HepG2 (cell line): ENCODE data around the gene ACSF3. TPM values are rescaled to one million over a fixed set of nuclear protein-coding genes. Genes with fewer than 3 reads are reported as not detected.

ENCODE experiments used
- ARNT2 ChIP-seq: sonication (generic); formaldehyde crosslinking; IDR thresholded peaks from 2 replicates; pipeline ENCODE4 v1.8.0; 2022; ENCODE audit warnings: mild to moderate bottlenecking, low read depth, missing genetic modification reagents, moderate library complexity
- BHLHE40 ChIP-seq: IDR thresholded peaks from 2 replicates; pipeline ENCODE4 v1.6.1; 2011; ENCODE audit warnings: low read length, improper control_type of control experiment
- CBX1 ChIP-seq: IDR thresholded peaks from one replicate; pipeline ENCODE4 v1.6.1; 2016; ENCODE audit warnings: antibody characterized with exemption, low read depth
- CHD4 ChIP-seq: fragments of 200-600 bp; sonication (generic); IDR thresholded peaks from 2 replicates; pipeline ENCODE4 v1.7.0; 2017; ENCODE audit warnings: mild to moderate bottlenecking, low read length, borderline replicate concordance
- FOXM1 ChIP-seq: sonication (generic); formaldehyde crosslinking; IDR thresholded peaks from 2 replicates; pipeline ENCODE4 v1.5.0; 2020; ENCODE audit warnings: missing genetic modification reagents
- FOXO1 ChIP-seq: sonication (generic); formaldehyde crosslinking; IDR thresholded peaks from 2 replicates; pipeline ENCODE4 v1.4.0; 2020; ENCODE audit warnings: missing genetic modification reagents
- HNRNPUL1 ChIP-seq: fragments of 200-400 bp; formaldehyde crosslinking; IDR thresholded peaks from 2 replicates; pipeline ENCODE4 v1.6.1; 2017; ENCODE audit warnings: low read depth, mild to moderate bottlenecking, low read length, moderate library complexity
- MIXL1 ChIP-seq: IDR thresholded peaks from 2 replicates; pipeline ENCODE4 v1.6.1; 2016
- MYC ChIP-seq: sonication (generic); formaldehyde crosslinking; IDR thresholded peaks from 2 replicates; pipeline ENCODE4 v1.9.0; 2021; ENCODE audit warnings: missing genetic modification reagents, borderline replicate concordance
- MZF1 ChIP-seq: sonication (generic); formaldehyde crosslinking; IDR thresholded peaks from 2 replicates; pipeline ENCODE4 v1.8.1; 2023; ENCODE audit warnings: mild to moderate bottlenecking, missing genetic modification reagents, borderline replicate concordance
- NR2C2 ChIP-seq: sonication (generic); formaldehyde crosslinking; IDR thresholded peaks from 2 replicates; pipeline ENCODE4 v1.4.0; 2020; ENCODE audit warnings: missing genetic modification reagents, mild to moderate bottlenecking, moderate library complexity, borderline replicate concordance
- RBM22 ChIP-seq: fragments of 200-400 bp; formaldehyde crosslinking; optimal IDR thresholded peaks from 2 replicates; pipeline ENCODE3; 2017; ENCODE audit warnings: mild to moderate bottlenecking, low read length, moderate library complexity
- TEAD2 ChIP-seq: sonication (generic); formaldehyde crosslinking; IDR thresholded peaks from 2 replicates; pipeline ENCODE4 v1.9.0; 2021; ENCODE audit warnings: missing genetic modification reagents
- WIZ ChIP-seq: sonication (generic); formaldehyde crosslinking; IDR thresholded peaks from 2 replicates; pipeline ENCODE4 v1.5.1; 2020; ENCODE audit warnings: mild to moderate bottlenecking, missing genetic modification reagents
- ZNF101 ChIP-seq: sonication (generic); formaldehyde crosslinking; IDR thresholded peaks from 2 replicates; pipeline ENCODE4 v1.4.0; 2020; ENCODE audit warnings: mild to moderate bottlenecking, low read depth, missing genetic modification reagents, borderline replicate concordance
- ZSCAN20 ChIP-seq: sonication (generic); formaldehyde crosslinking; IDR thresholded peaks from 2 replicates; pipeline ENCODE4 v1.4.0; 2020; ENCODE audit warnings: missing genetic modification reagents, mild to moderate bottlenecking, borderline replicate concordance
- polyA plus RNA-seq, 8 experiments: library from polyadenylated mRNA; depleted of rRNA in 3 of 8; stranded (reverse) in 7 of 8; unstranded in 1 of 8; fragments of >200 nt; fragmentation: Illumina TruSeq in 4 of 8; extraction: Trizol in 4 of 8; gene quantifications; 2 replicates each; pipeline versions ENCODE4 v1.2.1 to v1.2.3, GENCODE V29; 2011 to 2016; ENCODE audit warnings: low read depth in 4 of 8, missing spikeins in 1 of 8, mixed read lengths in 1 of 8; ENCODE audit not compliant: insufficient read depth in 1 of 8
- total RNA-seq, 5 experiments: library from RNA; depleted of rRNA; stranded (reverse); fragments of >200 nt; fragmentation: Illumina TruSeq; extraction: Trizol; gene quantifications; 2 replicates each; pipeline ENCODE4 v1.2.3, GENCODE V29; 2016; ENCODE audit warnings: low read depth in 1 of 5
- TF ChIP-seq, protein P1 (sequence below): sonication (generic); formaldehyde crosslinking; IDR thresholded peaks from 2 replicates; pipeline ENCODE4 v1.8.1; 2022; ENCODE audit warnings: low read depth, mild to moderate bottlenecking, missing genetic modification reagents
- TF ChIP-seq, protein P2 (sequence below), 2 experiments: fragments of 450-650 bp in 1 of 2; sonication (generic) in 1 of 2; formaldehyde crosslinking; IDR thresholded peaks; 2 replicates each; pipeline versions ENCODE4 v1.5.0 to v1.8.0; 2020 to 2022; ENCODE audit warnings: mild to moderate bottlenecking in 1 of 2, missing genetic modification reagents in 1 of 2
- TF ChIP-seq, protein P3 (sequence below): sonication (generic); formaldehyde crosslinking; IDR thresholded peaks from 2 replicates; pipeline ENCODE4 v1.4.0; 2020; ENCODE audit warnings: missing genetic modification reagents
- TF ChIP-seq, protein P4 (sequence below): sonication (generic); formaldehyde crosslinking; IDR thresholded peaks from 2 replicates; pipeline ENCODE4 v1.9.0; 2022; ENCODE audit warnings: low read depth, missing genetic modification reagents

The ACSF3 gene
- total and polyA plus RNA-seq, 2 of the 13 experiments (the other 11 are each of a cell fraction or from before 2014, with no cell fraction given), result 14.9 to 30.6 TPM

DNA sequence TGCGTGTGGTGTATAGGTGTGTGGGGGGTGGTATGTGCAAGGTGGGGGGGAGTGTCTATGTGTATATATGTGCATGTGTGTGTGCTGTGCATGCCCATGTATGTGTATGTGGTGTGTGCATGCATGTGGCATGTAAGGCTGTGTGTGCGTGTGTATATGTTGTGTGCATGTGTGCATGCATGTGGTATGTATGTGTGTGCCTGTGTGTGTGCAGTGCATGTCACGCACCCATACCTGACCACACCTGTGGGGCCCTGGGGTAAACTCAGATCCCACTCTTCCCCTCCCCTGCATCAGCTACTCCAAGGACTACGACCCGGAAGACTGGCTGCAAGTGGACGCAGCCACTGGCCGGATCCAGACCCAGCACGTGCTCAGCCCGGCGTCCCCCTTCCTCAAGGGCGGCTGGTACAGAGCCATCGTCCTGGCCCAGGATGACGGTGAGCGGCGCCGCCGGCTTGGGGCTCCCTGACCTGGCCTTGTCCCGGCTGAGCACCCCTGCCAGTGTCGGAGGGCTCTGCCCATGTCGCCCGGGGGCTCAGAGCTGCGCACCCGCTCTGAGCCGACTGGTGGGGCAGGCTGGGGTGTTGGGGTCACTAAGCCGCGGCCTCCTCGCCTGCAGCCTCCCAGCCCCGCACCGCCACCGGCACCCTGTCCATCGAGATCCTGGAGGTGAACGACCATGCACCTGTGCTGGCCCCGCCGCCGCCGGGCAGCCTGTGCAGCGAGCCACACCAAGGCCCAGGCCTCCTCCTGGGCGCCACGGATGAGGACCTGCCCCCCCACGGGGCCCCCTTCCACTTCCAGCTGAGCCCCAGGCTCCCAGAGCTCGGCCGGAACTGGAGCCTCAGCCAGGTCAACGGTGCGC is 97.6 kb downstream of the ACSF3 start (continued):
- TF ChIP-seq NR2C2 (CRISPR knock-in tag) (0 out of 2 replicates have a peak, but pooled peaks have one; percentile 25), CHD4 (peak; percentile 12; the same call in 1 of the 2 replicates), TEAD2 (no peak), MYC (CRISPR knock-in tag) (peak; percentile 96), ZSCAN20 (CRISPR knock-in tag) (no peak), ARNT2 (CRISPR knock-in tag) (0 out of 2 replicates have a peak, but pooled peaks have one; percentile 40), RBM22 (no peak), CBX1 (no peak), FOXM1 (CRISPR knock-in tag) (no peak), MIXL1 (CRISPR knock-in tag) (no peak), BHLHE40 (peak; percentile 89), WIZ (no peak), HNRNPUL1 (no peak), FOXO1 (CRISPR knock-in tag) (peak; percentile 33), MZF1 (CRISPR knock-in tag) (0 out of 2 replicates have a peak, but pooled peaks have one; percentile 15), ZNF101 (CRISPR knock-in tag) (no peak)
- TF ChIP-seq, protein P1, sequence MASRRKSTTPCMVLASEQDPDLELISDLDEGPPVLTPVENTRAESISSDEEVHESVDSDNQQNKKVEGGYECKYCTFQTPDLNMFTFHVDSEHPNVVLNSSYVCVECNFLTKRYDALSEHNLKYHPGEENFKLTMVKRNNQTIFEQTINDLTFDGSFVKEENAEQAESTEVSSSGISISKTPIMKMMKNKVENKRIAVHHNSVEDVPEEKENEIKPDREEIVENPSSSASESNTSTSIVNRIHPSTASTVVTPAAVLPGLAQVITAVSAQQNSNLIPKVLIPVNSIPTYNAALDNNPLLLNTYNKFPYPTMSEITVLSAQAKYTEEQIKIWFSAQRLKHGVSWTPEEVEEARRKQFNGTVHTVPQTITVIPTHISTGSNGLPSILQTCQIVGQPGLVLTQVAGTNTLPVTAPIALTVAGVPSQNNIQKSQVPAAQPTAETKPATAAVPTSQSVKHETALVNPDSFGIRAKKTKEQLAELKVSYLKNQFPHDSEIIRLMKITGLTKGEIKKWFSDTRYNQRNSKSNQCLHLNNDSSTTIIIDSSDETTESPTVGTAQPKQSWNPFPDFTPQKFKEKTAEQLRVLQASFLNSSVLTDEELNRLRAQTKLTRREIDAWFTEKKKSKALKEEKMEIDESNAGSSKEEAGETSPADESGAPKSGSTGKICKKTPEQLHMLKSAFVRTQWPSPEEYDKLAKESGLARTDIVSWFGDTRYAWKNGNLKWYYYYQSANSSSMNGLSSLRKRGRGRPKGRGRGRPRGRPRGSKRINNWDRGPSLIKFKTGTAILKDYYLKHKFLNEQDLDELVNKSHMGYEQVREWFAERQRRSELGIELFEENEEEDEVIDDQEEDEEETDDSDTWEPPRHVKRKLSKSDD, result no peak
- TF ChIP-seq, protein P2, sequence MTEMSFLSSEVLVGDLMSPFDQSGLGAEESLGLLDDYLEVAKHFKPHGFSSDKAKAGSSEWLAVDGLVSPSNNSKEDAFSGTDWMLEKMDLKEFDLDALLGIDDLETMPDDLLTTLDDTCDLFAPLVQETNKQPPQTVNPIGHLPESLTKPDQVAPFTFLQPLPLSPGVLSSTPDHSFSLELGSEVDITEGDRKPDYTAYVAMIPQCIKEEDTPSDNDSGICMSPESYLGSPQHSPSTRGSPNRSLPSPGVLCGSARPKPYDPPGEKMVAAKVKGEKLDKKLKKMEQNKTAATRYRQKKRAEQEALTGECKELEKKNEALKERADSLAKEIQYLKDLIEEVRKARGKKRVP (CRISPR knock-in tag; IDR thresholded peaks at IDR 0.05), result peak in 1 of 2 experiments; percentile 10; a peak in 1 of 4 replicates
- TF ChIP-seq, protein P3, sequence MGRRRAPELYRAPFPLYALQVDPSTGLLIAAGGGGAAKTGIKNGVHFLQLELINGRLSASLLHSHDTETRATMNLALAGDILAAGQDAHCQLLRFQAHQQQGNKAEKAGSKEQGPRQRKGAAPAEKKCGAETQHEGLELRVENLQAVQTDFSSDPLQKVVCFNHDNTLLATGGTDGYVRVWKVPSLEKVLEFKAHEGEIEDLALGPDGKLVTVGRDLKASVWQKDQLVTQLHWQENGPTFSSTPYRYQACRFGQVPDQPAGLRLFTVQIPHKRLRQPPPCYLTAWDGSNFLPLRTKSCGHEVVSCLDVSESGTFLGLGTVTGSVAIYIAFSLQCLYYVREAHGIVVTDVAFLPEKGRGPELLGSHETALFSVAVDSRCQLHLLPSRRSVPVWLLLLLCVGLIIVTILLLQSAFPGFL, result no peak
- TF ChIP-seq, protein P4, sequence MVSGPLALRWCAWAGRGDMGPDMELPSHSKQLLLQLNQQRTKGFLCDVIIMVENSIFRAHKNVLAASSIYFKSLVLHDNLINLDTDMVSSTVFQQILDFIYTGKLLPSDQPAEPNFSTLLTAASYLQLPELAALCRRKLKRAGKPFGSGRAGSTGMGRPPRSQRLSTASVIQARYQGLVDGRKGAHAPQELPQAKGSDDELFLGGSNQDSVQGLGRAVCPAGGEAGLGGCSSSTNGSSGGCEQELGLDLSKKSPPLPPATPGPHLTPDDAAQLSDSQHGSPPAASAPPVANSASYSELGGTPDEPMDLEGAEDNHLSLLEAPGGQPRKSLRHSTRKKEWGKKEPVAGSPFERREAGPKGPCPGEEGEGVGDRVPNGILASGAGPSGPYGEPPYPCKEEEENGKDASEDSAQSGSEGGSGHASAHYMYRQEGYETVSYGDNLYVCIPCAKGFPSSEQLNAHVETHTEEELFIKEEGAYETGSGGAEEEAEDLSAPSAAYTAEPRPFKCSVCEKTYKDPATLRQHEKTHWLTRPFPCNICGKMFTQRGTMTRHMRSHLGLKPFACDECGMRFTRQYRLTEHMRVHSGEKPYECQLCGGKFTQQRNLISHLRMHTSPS, result no peak
